Spleen (tissue), 7 donors: ENCODE results near the gene RNASE2.

Source experiments
- POLR2A ChIP-seq, 3 donors: fragments of 450-650 bp; IDR thresholded peaks; one replicate each; pipeline ENCODE4 v1.5.1; 2017; ENCODE audit warnings: antibody characterized with exemption in 3 of 3, mild to moderate bottlenecking in 1 of 3
- POLR2AphosphoS5 ChIP-seq, 3 donors: sonication (generic); formaldehyde crosslinking; IDR thresholded peaks; one replicate each; pipeline ENCODE4 v1.5.1; 2017; ENCODE audit warnings: antibody characterized with exemption in 3 of 3
- TF ChIP-seq, protein P1 (sequence below), 11 experiments: fragments of 200-600 bp in 7 of 11; fragments of 450-650 bp in 4 of 11; sonication (generic) in 4 of 11; IDR thresholded peaks in 8 of 11; conservative IDR thresholded peaks in 3 of 11; 1 replicate in 7 of 11; 2 replicates in 4 of 11; pipeline versions ENCODE4 v1.4.0 to v1.8.0; 2016 to 2021; ENCODE audit warnings: antibody characterized with exemption in 11 of 11, inconsistent platforms in 4 of 11, mild to moderate bottlenecking in 1 of 11
- donor health status: DM: no; HTN: no; CAD: no; lungs with moderate emphysema.
- donor health status: DM: no; HTN: no; CAD: no.
- donor health status: DM: no; HTN: no; CAD: no.

DNA sequence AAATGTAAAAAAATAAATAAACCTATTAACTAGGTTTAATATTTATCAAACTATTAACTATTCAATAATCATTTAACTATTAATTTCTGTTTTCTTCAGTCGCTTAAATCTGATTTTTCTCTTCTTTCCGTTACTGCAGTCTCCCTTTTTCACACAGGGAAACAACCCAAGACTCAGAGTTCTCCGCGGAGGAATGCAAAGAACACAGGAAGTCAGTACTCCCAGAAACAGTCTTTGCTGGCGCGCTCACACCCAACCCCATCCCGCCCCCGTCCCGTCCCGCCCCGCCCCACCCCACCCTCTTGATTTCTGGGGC, 34.1 kb downstream of the RNASE2 start:
- TF ChIP-seq POLR2A (IDR thresholded peaks at IDR 0.05) = no peak
- TF ChIP-seq POLR2AphosphoS5 (IDR thresholded peaks at IDR 0.05) = no peak
- TF ChIP-seq, protein P1, sequence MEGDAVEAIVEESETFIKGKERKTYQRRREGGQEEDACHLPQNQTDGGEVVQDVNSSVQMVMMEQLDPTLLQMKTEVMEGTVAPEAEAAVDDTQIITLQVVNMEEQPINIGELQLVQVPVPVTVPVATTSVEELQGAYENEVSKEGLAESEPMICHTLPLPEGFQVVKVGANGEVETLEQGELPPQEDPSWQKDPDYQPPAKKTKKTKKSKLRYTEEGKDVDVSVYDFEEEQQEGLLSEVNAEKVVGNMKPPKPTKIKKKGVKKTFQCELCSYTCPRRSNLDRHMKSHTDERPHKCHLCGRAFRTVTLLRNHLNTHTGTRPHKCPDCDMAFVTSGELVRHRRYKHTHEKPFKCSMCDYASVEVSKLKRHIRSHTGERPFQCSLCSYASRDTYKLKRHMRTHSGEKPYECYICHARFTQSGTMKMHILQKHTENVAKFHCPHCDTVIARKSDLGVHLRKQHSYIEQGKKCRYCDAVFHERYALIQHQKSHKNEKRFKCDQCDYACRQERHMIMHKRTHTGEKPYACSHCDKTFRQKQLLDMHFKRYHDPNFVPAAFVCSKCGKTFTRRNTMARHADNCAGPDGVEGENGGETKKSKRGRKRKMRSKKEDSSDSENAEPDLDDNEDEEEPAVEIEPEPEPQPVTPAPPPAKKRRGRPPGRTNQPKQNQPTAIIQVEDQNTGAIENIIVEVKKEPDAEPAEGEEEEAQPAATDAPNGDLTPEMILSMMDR (IDR thresholded peaks at IDR 0.05 in 8 of 11, conservative IDR thresholded peaks at IDR 0.05 in 3 of 11) = no peak
